Heart right ventricle (tissue), 16 donors: ENCODE measurements around the gene LGR6. TPM values are rescaled to one million over a fixed set of nuclear protein-coding genes. Genes with fewer than 3 reads are reported as not detected.
A peak's percentile ranks its signal among the peaks of the same experiment; 100 is the strongest.

ENCODE experiments used
- ATAC-seq, 8 donors: fragments of 200-7000 bp; cut with Tn5 transposase; one replicate each; pipeline ENCODE4 v1.9.1; 2020; ENCODE audit warnings: mild to moderate bottlenecking in 8 of 8, moderate library complexity in 8 of 8, moderate number of reproducible peaks in 1 of 8
- DNase-seq, 2 donors: peaks; one replicate each; pipeline ENCODE4 v3.0.0-alpha.2; 2020
- H3K27ac ChIP-seq, 10 donors: fragments of 200-600 bp; sonication (generic) in 2 of 10; one replicate each; pipeline versions ENCODE4 v1.5.0 to v1.8.0; 2020 to 2022; ENCODE audit warnings: mild to moderate bottlenecking in 3 of 10
- H3K27me3 ChIP-seq, 7 donors: fragments of 200-600 bp; one replicate each; pipeline ENCODE4 v1.8.0; 2021 to 2022; ENCODE audit warnings: mild to moderate bottlenecking in 2 of 7
- H3K36me3 ChIP-seq, 9 donors: fragments of 200-600 bp; sonication (generic) in 1 of 9; one replicate each; pipeline versions ENCODE4 v1.5.0 to v1.8.0; 2020 to 2022; ENCODE audit warnings: mild to moderate bottlenecking in 2 of 9
- H3K4me1 ChIP-seq, 9 donors: fragments of 200-600 bp; sonication (generic) in 1 of 9; one replicate each; pipeline versions ENCODE4 v1.5.0 to v1.8.0; 2020 to 2022; ENCODE audit warnings: mild to moderate bottlenecking in 4 of 9
- H3K4me3 ChIP-seq, 10 donors: fragments of 200-600 bp; sonication (generic) in 2 of 10; one replicate each; pipeline versions ENCODE4 v1.5.0 to v1.8.0; 2020 to 2022; ENCODE audit warnings: mild to moderate bottlenecking in 7 of 10, moderate library complexity in 2 of 10
- H3K9me3 ChIP-seq, 11 donors: fragments of 200-600 bp in 10 of 11; sonication (generic) in 2 of 11; one replicate each; pipeline versions ENCODE4 v1.5.0 to v1.8.0; 2013 to 2022; ENCODE audit warnings: mild to moderate bottlenecking in 2 of 11, control low read depth in 1 of 11, moderate library complexity in 1 of 11
- CTCF ChIP-seq, 9 donors: fragments of 200-600 bp; sonication (generic) in 2 of 9; IDR thresholded peaks; one replicate each; pipeline versions ENCODE4 v1.5.0 to v1.8.0; 2021 to 2022; ENCODE audit warnings: antibody characterized with exemption in 9 of 9, mild to moderate bottlenecking in 5 of 9, moderate library complexity in 1 of 9
- WGBS, 2 donors: extraction: QIAGEN DNeasy Blood & Tissue Kit; methylation state at CpG; one replicate each; pipeline ENCODE4 v1.1.7; 2013; ENCODE audit warnings: inconsistent platforms in 1 of 2; 5-methylcytosine and 5-hydroxymethylcytosine counted together
- intact Hi-C, 10 donors: fragments of 100-400 bp; cut with DNase I; formaldehyde crosslinking; loops; one replicate each; pipeline versions ENCODE4 v1.11.1 to v1.14.2; 2022
- polyA plus RNA-seq, 2 donors: library from polyadenylated mRNA; stranded (reverse); fragments of 200-250 nt; gene quantifications; one replicate each; pipeline ENCODE4 v1.2.3, GENCODE V29; 2013
- total RNA-seq, 10 donors: library from RNA; stranded (reverse); fragmentation: NEBNext Ultra II Directional in 3 of 10; extraction: Animal tissue kit (Norgen Biotek cat#: 25700) in 3 of 10; gene quantifications; one replicate each; pipeline versions ENCODE4 v1.2.1 to v1.2.4, GENCODE V29; 2021 to 2023
- donor health status: Arrhythmogenic right ventricular cardiomyopathy.
- donor health status: ischemic (EF 13 %, LVEDD 7.1; RV severe dilation, severe dysfunction).
- donor health status: healthy with polysubstance abuse.
- donor health status: DM: no; HTN: yes; CAD: no.
- donor health status: DM: no; HTN: no; CAD: no.
- donor health status: ischemic (EF 25% LVEDD 6.9; RV normal size, moderate dysfunction).
- donor health status: ischemic (EF 25% LVEDD 5.7; RV mildly dilated, moderate dysfunction).
- donor health status: healthy.
- donor health status: DM: yes; HTN: yes; CAD: no.
- donor health status: Ischemic cardiomyopathy.
- donor health status: ischemic (EF 35%, LVEDD 5.7; RV mildly dilated, moderate dysfunction).
- donor health status: nonischemic (EF 11% LVEDD 7.7; RV severe dilation, severe dysfunction).
- donor health status: DM: yes; HTN: yes; CAD: no.
- donor health status: PGD.
- donor health status: ischemic (EF 29% LVEDD 5.4; RV normal size, mild dysfunction).
- donor health status: nonischemic (EF 23%, LVEDD 6.1; RV moderate dilation, normal function).

Gene LGR6
- total and polyA plus RNA-seq, 12 donors, result 0.19 to 13.5 (median 2.2) TPM

GRCh38 chr1:202288177-202288576 lies 94.6 kb downstream of the LGR6 start:
- Histone ChIP-seq H3K9me3 (no peaks in the 10 kb centered on the region), H3K27ac (peak overlapping the region in 2 of 10 donors; percentile 33 to 69), H3K4me1 (peaks cover 0 to 42% (median 16%) of the 10 kb centered on the region in 9 donors), H3K36me3 (no peaks in the 10 kb centered on the region), H3K4me3 (no peak overlapping the region), H3K27me3 (peaks cover 0 to 11% (median 0%) of the 10 kb centered on the region in 7 donors)
- ATAC-seq, result no peak
- TF ChIP-seq CTCF (IDR thresholded peaks at IDR 0.05), result no peak
- 94 to 95% methylated on average over 3 of the region's 3 CpGs for WGBS, 2 donors
- intact Hi-C loops, result loop anchor here in 1 of 10 donors (5.0 kb wide), 1 partner anchor 86 kb away; no protein-coding TSS in a partner anchor
- DNase-seq, result no peak

GRCh38 chr1:202289009-202289408 lies 95.4 kb downstream of the LGR6 start:
- no peaks in the 10 kb centered on the region for H3K9me3 ChIP-seq
- peak overlapping the region in 1 of 10 donors; percentile 33 for H3K27ac ChIP-seq
- H3K4me3 ChIP-seq, result no peak overlapping the region
- H3K36me3 ChIP-seq, result no peaks in the 10 kb centered on the region
- H3K4me1 ChIP-seq, result peaks cover 0 to 42% (median 16%) of the 10 kb centered on the region in 9 donors
- no peak for DNase-seq
- peaks cover 0 to 4% (median 0%) of the 10 kb centered on the region in 7 donors for H3K27me3 ChIP-seq
- intact Hi-C loops, result loop anchor here in 1 of 10 donors (5.0 kb wide), 1 partner anchor 87 kb away; no protein-coding TSS in a partner anchor
- TF ChIP-seq CTCF (IDR thresholded peaks at IDR 0.05), result no peak
- ATAC-seq, result no peak
- 59 to 63% methylated on average over 4 of the region's 4 CpGs for WGBS, 2 donors

- no peak overlapping the region for H3K27ac ChIP-seq
- intact Hi-C loops, result no loop called here
- no peaks in the 10 kb centered on the region for H3K27me3 ChIP-seq
- peaks cover 0 to 37% (median 12%) of the 10 kb centered on the region in 9 donors for H3K4me1 ChIP-seq
- no peak for TF ChIP-seq CTCF (IDR thresholded peaks at IDR 0.05)
- WGBS, 2 donors, result 42 to 43% methylated on average over 2 of the region's 2 CpGs
- no peak overlapping the region for H3K4me3 ChIP-seq
- no peak for ATAC-seq
- H3K36me3 ChIP-seq, result no peaks in the 10 kb centered on the region
- DNase-seq, result no peak
- no peaks in the 10 kb centered on the region for H3K9me3 ChIP-seq
These were observed 97.4 kb downstream of the LGR6 start for GRCh38 chr1:202291001-202291400.

GRCh38 chr1:202291961-202292712 lies 98.5 kb downstream of the LGR6 start:
- intact Hi-C loops, result no loop called here
- Histone ChIP-seq H3K27ac (peak overlapping the region in 4 of 10 donors; percentile 10 to 33 (median 22)), H3K9me3 (no peaks in the 10 kb centered on the region), H3K27me3 (no peaks in the 10 kb centered on the region), H3K4me3 (no peak overlapping the region), H3K36me3 (no peaks in the 10 kb centered on the region), H3K4me1 (peaks cover 0 to 25% (median 3%) of the 10 kb centered on the region in 9 donors)
- 92 to 94% methylated on average over 5 of the region's 5 CpGs for WGBS, 2 donors
- peak in 6 of 8 donors; percentile 58 to 85 (median 76) for ATAC-seq
- DNase-seq, result peak; percentile 25 to 33
- no peak for TF ChIP-seq CTCF (IDR thresholded peaks at IDR 0.05)
